NCI-H460 (cell line): ENCODE results near the gene ZNF497. TPM values are rescaled to one million over a fixed set of nuclear protein-coding genes. Genes with fewer than 3 reads are reported as not detected.
"Not testable (repeated sequence)": the region's sequence is repeated elsewhere in the genome, so short reads cannot be mapped to it uniquely, and the experiment has no call there.

Source experiments
- DNase-seq: peaks from one replicate; pipeline ENCODE4 v3.0.0-alpha.2; 2016; ENCODE audit warnings: low read depth; ENCODE audit errors: extremely low read depth
- total RNA-seq: library from RNA; depleted of rRNA; stranded (reverse); fragments of >200 nt; shearing (Covaris generic); gene quantifications from 2 replicates; pipeline ENCODE4 v1.2.3, GENCODE V29; 2014

Gene ZNF497
- total RNA-seq, 1 experiment from 2014 or later = 2.1 TPM

GRCh38 chr19:58395220-58395978 is 32.8 kb upstream of the ZNF497 start, which contains the start of gene RNF225:
Gene RNF225 (plus strand): TSS chr19:58395656. CDS start chr19:58396090, 434 bp downstream.
- no peak for DNase-seq

GRCh38 chr19:58394821-58395219 is 32.3 kb upstream of the ZNF497 start:
- no peak for DNase-seq

- no peak for DNase-seq
Measured at GRCh38 chr19:58393725-58394033, 31.1 kb upstream of the ZNF497 start.

GRCh38 chr19:58392945-58393724 is 30.6 kb upstream of the ZNF497 start:
- no peak for DNase-seq

- DNase-seq = no peak
Measured at GRCh38 chr19:58388175-58388526, 25.6 kb upstream of the ZNF497 start.

GRCh38 chr19:58387338-58388174 is 25.0 kb upstream of the ZNF497 start:
- no peak for DNase-seq

- DNase-seq = peak; percentile 96
Measured at GRCh38 chr19:58386576-58387337, 24.2 kb upstream of the ZNF497 start, which contains the start of gene RPS5. Gene RPS5 (plus strand): TSS chr19:58387269. CDS start chr19:58388138, 869 bp downstream.

- no peak for DNase-seq
Measured at GRCh38 chr19:58385891-58386575, 23.5 kb upstream of the ZNF497 start.

- no peak for DNase-seq
Measured at GRCh38 chr19:58385313-58385890, 22.9 kb upstream of the ZNF497 start.

GRCh38 chr19:58382997-58383603 is 20.5 kb upstream of the ZNF497 start:
- DNase-seq = no peak

- no peak for DNase-seq
Measured at GRCh38 chr19:58381460-58382212, 19.1 kb upstream of the ZNF497 start.

GRCh38 chr19:58380662-58381459 is 18.3 kb upstream of the ZNF497 start, which contains the start of gene ZNF837:
Gene ZNF837 (minus strand): TSS chr19:58381030. CDS start chr19:58369332, 11,698 bp downstream.
- peak; percentile 99 for DNase-seq

- no peak for DNase-seq
Measured at GRCh38 chr19:58380037-58380661, 17.6 kb upstream of the ZNF497 start.

GRCh38 chr19:58379246-58379645 is 16.7 kb upstream of the ZNF497 start:
- no peak for DNase-seq

- DNase-seq = not testable (repeated sequence)
Measured at GRCh38 chr19:58376724-58377123, 14.2 kb upstream of the ZNF497 start.

GRCh38 chr19:58374200-58374599 is 11.6 kb upstream of the ZNF497 start:
- no peak for DNase-seq
